K562 (cell line): Measurements from ENCODE around the gene GADD45GIP1. TPM values are rescaled to one million over a fixed set of nuclear protein-coding genes. Genes with fewer than 3 reads are reported as not detected.

ENCODE experiments used
- HES1 ChIP-seq: fragments of 450-650 bp; IDR thresholded peaks from 2 replicates; pipeline ENCODE4 v1.6.1; 2016; ENCODE audit warnings: low read depth, mild to moderate bottlenecking, moderate library complexity
- NCOA1 ChIP-seq: fragments of 450-650 bp; IDR thresholded peaks from 2 replicates; pipeline ENCODE4 v1.6.1; 2016; ENCODE audit warnings: low read depth
- PBX2 ChIP-seq, 2 experiments: IDR thresholded peaks in 1 of 2; conservative IDR thresholded peaks in 1 of 2; 2 replicates each; pipeline ENCODE4 v1.6.1; 2016; ENCODE audit warnings: low read depth in 2 of 2, mild to moderate bottlenecking in 1 of 2, missing compliant biosample characterization in 1 of 2, missing genetic modification characterization in 1 of 2, moderate library complexity in 1 of 2
- RBFOX2 ChIP-seq: fragments of 200-400 bp; formaldehyde crosslinking; IDR thresholded peaks from 2 replicates; pipeline ENCODE4 v1.6.1; 2017; ENCODE audit warnings: low read depth, mild to moderate bottlenecking, low read length, moderate library complexity
- RBM17 ChIP-seq: fragments of 200-400 bp; formaldehyde crosslinking; IDR thresholded peaks from 2 replicates; pipeline ENCODE4 v1.6.1; 2017; ENCODE audit warnings: low read depth, mild to moderate bottlenecking, low read length, borderline replicate concordance
- SRSF3 ChIP-seq: fragments of 200-400 bp; formaldehyde crosslinking; IDR thresholded peaks from 2 replicates; pipeline ENCODE4 v1.6.1; 2016; ENCODE audit warnings: mild to moderate bottlenecking, low read length, moderate library complexity; ENCODE audit not compliant: insufficient read depth
- SUPT5H ChIP-seq: fragments of 450-650 bp; IDR thresholded peaks from 2 replicates; pipeline ENCODE4 v1.6.1; 2016
- ZBTB26 ChIP-seq: fragments of 450-650 bp; formaldehyde crosslinking; IDR thresholded peaks from 2 replicates; pipeline ENCODE4 v1.4.0; 2022; ENCODE audit warnings: missing genetic modification characterization
- ZBTB40 ChIP-seq, 2 experiments: fragments of 450-650 bp in 1 of 2; sonication (generic) in 1 of 2; formaldehyde crosslinking in 1 of 2; IDR thresholded peaks; 2 replicates each; pipeline versions ENCODE4 v1.7.1 to v1.9.0; 2016 to 2022; ENCODE audit warnings: inconsistent platforms in 1 of 2, mild to moderate bottlenecking in 1 of 2, missing genetic modification reagents in 1 of 2
- ZNF280B ChIP-seq: fragments of 250-450 bp; sonication (Bioruptor Pico); IDR thresholded peaks from 2 replicates; pipeline ENCODE4 v1.5.1; 2021; ENCODE audit warnings: mild to moderate bottlenecking
- polyA plus RNA-seq, 8 experiments: library from polyadenylated mRNA; depleted of rRNA in 4 of 8; stranded (reverse) in 5 of 8; unstranded in 3 of 8; fragments of >200 nt; fragmentation: Nextera tagmentation in 2 of 8; fragmentation: Illumina TruSeq in 1 of 8; extraction: Ambion mirVana in 2 of 8; extraction: Trizol in 1 of 8; gene quantifications; 2 replicates each; pipeline versions ENCODE4 v1.2.1 to v1.2.3, GENCODE V29; 2011 to 2014; ENCODE audit warnings: inconsistent platforms in 1 of 8, missing spikeins in 1 of 8
- total RNA-seq, 7 experiments: library from RNA; depleted of rRNA in 6 of 7; stranded (reverse); fragments of >200 nt in 6 of 7; fragmentation: Illumina TruSeq in 2 of 7; extraction: Trizol in 2 of 7; gene quantifications; 2 replicates each; pipeline versions ENCODE4 v1.2.1 to v1.2.3, GENCODE V29; 2011 to 2021; ENCODE audit warnings: low replicate concordance in 1 of 7

Gene GADD45GIP1
- total and polyA plus RNA-seq, 9 of the 15 experiments (the other 6 are each of a cell fraction or from before 2014, with no cell fraction given): 5.1 to 161 (median 29.2) TPM

GRCh38 chr19:12943437-12944044, 13.5 kb downstream of the GADD45GIP1 start (continued):
- TF ChIP-seq ZBTB40 (IDR thresholded peaks at IDR 0.05): no peak
- no peak for TF ChIP-seq ZBTB40 (CRISPR knock-in tag; IDR thresholded peaks at IDR 0.05)
- TF ChIP-seq RBM17: no peak
- peak; percentile 61 for TF ChIP-seq RBFOX2
- TF ChIP-seq ZNF280B (CRISPR knock-in tag): no peak
- no peak for TF ChIP-seq NCOA1
- no peak for TF ChIP-seq HES1
- peak; percentile 75 for TF ChIP-seq SUPT5H
- TF ChIP-seq ZBTB26 (CRISPR knock-in tag): 0 out of 2 replicates have a peak, but pooled peaks have one; percentile 52
- TF ChIP-seq PBX2 (CRISPR knock-in tag; IDR thresholded peaks at IDR 0.05; ENCODE audit: low read depth): no peak
- TF ChIP-seq PBX2 (tag; conservative IDR thresholded peaks at IDR 0.05; ENCODE audit: low read depth): no peak
- no peak for TF ChIP-seq SRSF3
